Lower leg skin (tissue), 4 donors: Measurements from ENCODE around the gene TTBK1. TPM values are rescaled to one million over a fixed set of nuclear protein-coding genes. Genes with fewer than 3 reads are reported as not detected.

Experiments used
- DNase-seq, 2 donors: peaks; one replicate each; pipeline ENCODE4 v3.0.0-alpha.2; 2019; ENCODE audit warnings: low spot score in 2 of 2
- H3K4me3 ChIP-seq: fragments of 200-600 bp; sonication (generic); 2 replicates; pipeline ENCODE4 v1.5.1; 2017; ENCODE audit warnings: mild to moderate bottlenecking, low read depth; ENCODE audit not compliant: poor library complexity, severe bottlenecking
- POLR2A ChIP-seq, 2 donors: fragments of 450-650 bp; IDR thresholded peaks; one replicate each; pipeline ENCODE4 v1.6.1; 2016 to 2017; ENCODE audit warnings: antibody characterized with exemption in 2 of 2, mild to moderate bottlenecking in 1 of 2, moderate library complexity in 1 of 2
- WGBS, 2 donors: methylation state at CpG; one replicate each; pipeline ENCODE4 v1.1.5; 2018; 5-methylcytosine and 5-hydroxymethylcytosine counted together
- intact Hi-C: fragments of 100-400 bp; cut with DNase I; formaldehyde crosslinking; loops from one replicate; pipeline ENCODE4 v1.15.0; 2023; ENCODE audit warnings: low total_unique reads
- total RNA-seq, 4 donors: library from RNA; depleted of rRNA; stranded (reverse); fragments of >200 nt; gene quantifications; one replicate each; pipeline ENCODE4 v1.1.0, GENCODE V29; 2016
- TF ChIP-seq, protein P1 (sequence below), 3 donors: fragments of 450-650 bp; IDR thresholded peaks; one replicate each; pipeline ENCODE4 v1.5.1; 2016; ENCODE audit warnings: antibody characterized with exemption in 3 of 3, mild to moderate bottlenecking in 3 of 3, moderate library complexity in 2 of 3

Gene TTBK1
- total RNA-seq, 4 donors from 2014 or later = 0.08 TPM; not detected in 3

DNA sequence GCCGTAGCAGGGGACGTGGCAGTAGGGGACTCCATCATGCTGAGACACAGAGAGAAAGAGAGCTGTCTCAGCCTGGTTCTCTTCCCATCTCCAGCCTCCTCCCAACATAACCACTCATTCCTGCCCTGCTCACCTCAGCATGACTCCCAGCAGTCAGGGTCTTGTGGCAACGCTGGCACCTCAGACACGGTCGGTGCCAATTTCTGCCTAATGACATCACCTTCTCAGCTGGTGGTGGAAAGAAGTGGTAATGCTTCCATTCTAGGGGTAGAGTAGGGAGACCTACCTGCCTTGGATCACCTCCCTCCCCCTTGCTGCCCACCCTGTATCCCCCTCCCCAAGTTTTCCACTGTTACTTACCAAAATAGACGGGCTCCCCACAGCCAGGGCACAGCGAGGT is 62.8 kb downstream of the TTBK1 start:
- intact Hi-C loops = no loop called here

DNA sequence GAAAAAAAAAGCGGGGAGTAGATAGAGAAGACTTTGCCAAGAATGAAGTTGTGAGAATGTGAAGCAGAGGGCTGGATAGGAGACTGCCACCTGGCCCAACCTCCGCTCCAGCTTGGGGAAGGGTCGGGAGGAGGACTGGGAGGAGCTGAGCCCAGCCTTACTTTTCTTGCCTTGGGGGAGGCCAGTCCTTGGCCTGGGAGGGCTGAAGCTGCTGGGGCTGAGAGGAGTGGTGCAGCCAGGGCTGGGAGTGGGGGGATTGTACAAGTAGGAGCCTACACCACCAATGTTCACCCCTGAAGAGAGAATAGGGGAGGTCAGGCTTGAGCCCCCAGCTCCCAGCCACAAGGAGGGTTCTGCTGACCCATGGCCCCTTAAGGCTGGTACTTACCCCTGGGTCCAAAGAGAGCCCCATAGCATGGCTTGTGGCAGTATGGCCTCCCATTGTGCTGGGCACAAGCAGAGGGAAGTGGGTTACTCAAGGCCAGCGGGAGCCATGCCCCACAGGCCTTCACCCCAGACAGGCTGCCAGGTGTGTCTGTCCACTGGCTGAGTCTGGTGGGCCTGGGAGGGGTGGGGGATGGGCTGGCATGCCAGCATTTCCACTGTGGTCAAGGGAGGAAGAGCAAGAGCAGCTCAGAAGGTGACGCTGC is 64.3 kb downstream of the TTBK1 start:
- TF ChIP-seq, protein P1, sequence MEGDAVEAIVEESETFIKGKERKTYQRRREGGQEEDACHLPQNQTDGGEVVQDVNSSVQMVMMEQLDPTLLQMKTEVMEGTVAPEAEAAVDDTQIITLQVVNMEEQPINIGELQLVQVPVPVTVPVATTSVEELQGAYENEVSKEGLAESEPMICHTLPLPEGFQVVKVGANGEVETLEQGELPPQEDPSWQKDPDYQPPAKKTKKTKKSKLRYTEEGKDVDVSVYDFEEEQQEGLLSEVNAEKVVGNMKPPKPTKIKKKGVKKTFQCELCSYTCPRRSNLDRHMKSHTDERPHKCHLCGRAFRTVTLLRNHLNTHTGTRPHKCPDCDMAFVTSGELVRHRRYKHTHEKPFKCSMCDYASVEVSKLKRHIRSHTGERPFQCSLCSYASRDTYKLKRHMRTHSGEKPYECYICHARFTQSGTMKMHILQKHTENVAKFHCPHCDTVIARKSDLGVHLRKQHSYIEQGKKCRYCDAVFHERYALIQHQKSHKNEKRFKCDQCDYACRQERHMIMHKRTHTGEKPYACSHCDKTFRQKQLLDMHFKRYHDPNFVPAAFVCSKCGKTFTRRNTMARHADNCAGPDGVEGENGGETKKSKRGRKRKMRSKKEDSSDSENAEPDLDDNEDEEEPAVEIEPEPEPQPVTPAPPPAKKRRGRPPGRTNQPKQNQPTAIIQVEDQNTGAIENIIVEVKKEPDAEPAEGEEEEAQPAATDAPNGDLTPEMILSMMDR (IDR thresholded peaks at IDR 0.05) = no peak
- no peak for TF ChIP-seq POLR2A (IDR thresholded peaks at IDR 0.05)
- no peak overlapping the region for H3K4me3 ChIP-seq
- DNase-seq = no peak
- WGBS, 2 donors = 84 to 87% methylated on average over 4 of the region's 5 CpGs
- intact Hi-C loops = no loop called here

More for the DNA sequence above, 62.8 kb downstream of the TTBK1 start:
- TF ChIP-seq, protein P1 (IDR thresholded peaks at IDR 0.05) = no peak
- no peak for TF ChIP-seq POLR2A (IDR thresholded peaks at IDR 0.05)
- WGBS, 2 donors = 83 to 87% methylated on average over 7 of the region's 7 CpGs
- DNase-seq = no peak
- no peak overlapping the region for H3K4me3 ChIP-seq

DNA sequence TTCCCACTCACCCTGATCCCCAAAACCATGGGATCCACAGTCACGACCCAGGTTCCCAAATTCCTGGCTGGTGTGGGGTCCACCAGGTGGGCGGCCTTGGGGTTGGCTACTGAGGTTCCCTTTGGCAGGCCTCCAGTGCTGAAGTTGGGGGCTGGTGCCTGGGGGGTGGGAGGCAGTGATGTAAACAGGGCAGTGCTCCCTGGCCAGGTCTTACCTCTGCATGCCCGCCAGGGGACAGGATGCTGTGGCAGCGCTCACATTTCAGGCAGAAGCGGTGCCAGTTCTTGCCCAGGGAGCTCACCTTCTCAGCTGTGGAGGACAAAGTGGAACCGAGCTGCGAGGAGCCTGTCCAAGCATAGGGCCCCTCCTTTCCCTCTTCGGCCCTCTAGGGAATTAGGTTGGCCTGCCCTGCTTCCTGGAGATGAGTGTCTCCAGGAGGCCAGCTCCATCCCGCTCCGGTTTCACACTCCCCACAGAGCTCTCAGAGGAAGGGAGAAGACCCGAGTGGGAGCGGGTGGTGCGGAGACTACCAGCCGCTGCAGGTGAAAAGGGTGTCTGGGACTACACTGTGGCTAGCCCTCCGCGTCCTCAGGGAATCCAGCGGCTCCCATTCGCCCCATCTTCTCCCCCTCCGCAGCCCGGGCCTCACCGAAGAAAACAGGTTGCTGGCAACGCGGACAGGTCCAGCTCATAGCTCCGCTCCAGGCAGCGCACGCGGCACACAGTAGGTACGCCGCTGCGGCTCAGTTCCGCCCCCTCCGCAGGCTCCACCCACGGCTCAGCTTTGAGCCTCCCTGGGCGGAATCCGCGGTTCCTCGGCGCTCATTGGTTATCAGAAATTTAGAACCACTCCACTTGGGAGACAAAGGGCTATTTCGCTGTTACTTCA is 65.1 kb downstream of the TTBK1 start, which contains the start of gene CRIP3:
Gene CRIP3, minus strand, starts transcription at position 726 of the 889 bp plus-strand sequence. Its CDS starts 34 bp downstream, at position 692.
- 10 to 12% methylated on average over 39 of the region's 39 CpGs for WGBS, 2 donors
- intact Hi-C loops = no loop called here
- DNase-seq = no peak
- TF ChIP-seq POLR2A (IDR thresholded peaks at IDR 0.05) = no peak
- TF ChIP-seq, protein P1 (IDR thresholded peaks at IDR 0.05) = peak in 1 of 3 donors; percentile 28
- no peak within 1 kb of the TSS for H3K4me3 ChIP-seq

DNA sequence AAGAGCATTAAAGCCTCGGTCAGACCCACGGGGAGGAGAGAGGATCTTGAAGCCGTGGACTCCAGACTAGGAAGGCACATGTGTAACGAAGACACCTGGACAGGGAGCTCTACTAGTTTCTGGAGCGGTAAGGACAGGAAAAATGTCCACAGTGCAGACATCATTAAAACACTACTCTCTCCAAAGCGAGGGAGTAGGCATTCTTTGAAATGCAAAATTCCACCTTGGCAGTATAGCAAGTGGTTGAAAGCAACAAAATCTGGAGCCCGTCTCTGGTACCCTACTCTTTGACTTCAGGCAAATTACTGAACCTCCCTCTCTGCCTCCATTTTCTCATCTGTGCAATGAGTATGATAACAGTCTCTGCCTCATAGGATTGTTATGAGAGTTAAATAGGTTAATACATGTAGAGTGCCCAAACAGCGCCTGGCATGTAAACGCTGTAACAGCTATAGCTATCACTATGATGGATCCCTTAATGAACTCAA is 65.8 kb downstream of the TTBK1 start:
- WGBS, 2 donors = 31 to 36% methylated on average over 9 of the region's 9 CpGs
- intact Hi-C loops = no loop called here
- TF ChIP-seq POLR2A (IDR thresholded peaks at IDR 0.05) = no peak
- TF ChIP-seq, protein P1 (IDR thresholded peaks at IDR 0.05) = no peak
- no peak for DNase-seq
- no peak overlapping the region for H3K4me3 ChIP-seq

DNA sequence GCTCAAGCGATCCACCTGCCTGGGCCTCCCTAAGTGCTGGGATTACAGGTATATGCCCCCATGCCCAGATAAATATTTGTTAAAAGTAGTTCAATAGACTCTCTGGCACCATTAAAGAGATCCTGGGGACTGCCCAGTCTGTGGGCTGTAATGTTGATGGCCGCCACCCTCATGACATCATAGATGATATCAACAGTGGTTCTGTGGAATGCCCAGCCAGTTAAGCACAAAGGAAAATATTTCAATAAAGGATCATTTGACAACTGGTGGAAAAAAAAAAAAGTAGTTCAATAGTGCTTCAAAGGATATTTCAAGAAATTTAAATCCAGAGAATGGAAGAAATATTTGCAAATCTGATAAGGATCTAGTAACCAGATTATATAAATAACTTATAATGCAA is 66.9 kb downstream of the TTBK1 start:
- no peak for DNase-seq
- TF ChIP-seq, protein P1 (IDR thresholded peaks at IDR 0.05) = no peak
- TF ChIP-seq POLR2A (IDR thresholded peaks at IDR 0.05) = no peak
- 98 to 100% methylated on average over 2 of the region's 2 CpGs for WGBS, 2 donors
- intact Hi-C loops = no loop called here
- H3K4me3 ChIP-seq = no peak overlapping the region
